Stimulated activated CD4-positive, alpha-beta T cell treated with anti-CD3 and anti-CD28 coated beads, Interleukin-15, amount 100 ng/mL, for 48 hours (primary cell): ENCODE data around the gene RBM39.
"Not testable (repeated sequence)": the region's sequence is repeated elsewhere in the genome, so short reads cannot be mapped to it uniquely, and the experiment has no call there.

ENCODE experiments used
- DNase-seq, 2 donors: peaks; one replicate each; pipeline ENCODE4 v3.0.0-alpha.2; 2020; ENCODE audit warnings: low read depth in 2 of 2

Gene RBM39

DNA sequence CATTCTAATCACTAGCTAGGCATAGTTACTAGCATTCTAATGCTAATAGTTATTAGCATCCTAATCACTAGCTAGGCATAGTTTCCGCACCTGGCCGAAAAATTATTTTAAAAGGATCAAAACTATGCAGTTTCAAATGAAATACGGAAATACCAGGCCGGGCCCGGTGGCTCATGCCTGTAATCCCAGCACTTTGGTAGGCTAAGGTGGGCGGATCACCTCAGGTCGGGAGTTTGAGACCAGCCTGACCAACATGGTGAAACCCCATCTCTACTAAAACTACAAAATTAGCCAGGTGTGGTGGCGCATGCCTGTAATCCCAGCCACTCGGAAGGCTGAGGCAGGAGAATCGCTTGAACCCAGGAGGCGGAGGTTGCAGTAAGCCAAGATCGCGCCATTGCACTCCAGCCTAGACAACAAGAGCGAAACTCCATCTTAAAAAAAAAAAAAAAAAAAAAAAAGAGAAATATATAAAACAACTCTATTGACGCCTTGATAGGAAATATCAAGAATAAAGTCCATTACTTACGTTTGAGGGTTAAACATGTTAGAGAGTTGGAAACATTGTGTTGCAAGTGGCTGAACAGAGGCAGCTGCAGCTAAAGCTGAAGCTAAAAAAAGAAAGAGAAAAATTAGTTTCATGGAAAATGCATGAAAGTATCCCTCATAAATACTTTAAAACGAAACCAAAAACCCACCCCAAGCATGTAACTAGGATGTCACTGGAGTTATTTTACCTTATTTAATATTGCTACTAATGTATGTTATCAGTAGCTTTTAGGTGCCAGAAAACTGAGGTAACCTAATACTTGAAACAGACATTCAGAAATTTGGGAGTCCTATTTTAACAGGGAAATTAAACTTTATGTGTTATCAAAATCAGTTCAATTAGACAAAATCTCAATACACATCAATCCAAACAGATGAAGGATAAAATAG is 35.2 kb downstream of the RBM39 start:
- not testable (repeated sequence) for DNase-seq

GRCh38 chr20:35705894-35706293 is 36.2 kb downstream of the RBM39 start:
- DNase-seq, result not testable (repeated sequence)

DNA sequence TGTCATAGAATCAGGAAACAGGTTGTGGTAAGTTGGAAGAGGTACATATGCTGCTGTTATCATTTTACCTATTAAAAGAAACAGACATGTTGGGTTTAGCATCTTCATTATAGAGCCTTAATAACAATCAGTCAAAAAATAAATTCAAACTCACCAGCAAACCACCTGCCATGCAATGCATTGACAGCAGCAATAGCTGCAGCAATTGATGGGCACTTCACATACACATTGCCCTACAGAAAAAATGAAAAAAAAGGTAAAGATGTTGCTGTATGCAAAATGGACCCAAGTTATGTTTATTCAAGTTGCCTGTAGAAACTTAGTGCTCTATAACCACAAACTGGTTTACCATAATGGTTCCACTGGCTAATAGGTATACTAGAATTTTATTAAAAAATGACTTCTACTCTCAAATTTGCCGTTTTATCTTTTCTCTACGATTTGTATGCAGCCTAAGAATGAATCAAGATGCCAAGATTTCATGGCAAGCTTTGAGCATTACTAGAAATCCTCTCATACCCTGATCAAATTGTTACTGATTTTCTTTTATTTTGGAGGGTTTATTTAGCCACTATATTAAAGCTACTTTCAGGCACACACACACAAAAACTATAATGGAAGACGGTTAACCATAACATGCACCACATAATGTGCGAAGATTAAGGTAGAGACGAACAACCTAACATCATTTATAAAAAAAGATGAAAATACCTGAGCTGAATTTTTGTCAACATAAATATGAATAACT is 37.4 kb downstream of the RBM39 start:
- DNase-seq, result no peak

GRCh38 chr20:35702824-35703695 is 39.0 kb downstream of the RBM39 start:
- DNase-seq, result no peak

GRCh38 chr20:35702051-35702823 is 39.8 kb downstream of the RBM39 start:
- no peak for DNase-seq

DNA sequence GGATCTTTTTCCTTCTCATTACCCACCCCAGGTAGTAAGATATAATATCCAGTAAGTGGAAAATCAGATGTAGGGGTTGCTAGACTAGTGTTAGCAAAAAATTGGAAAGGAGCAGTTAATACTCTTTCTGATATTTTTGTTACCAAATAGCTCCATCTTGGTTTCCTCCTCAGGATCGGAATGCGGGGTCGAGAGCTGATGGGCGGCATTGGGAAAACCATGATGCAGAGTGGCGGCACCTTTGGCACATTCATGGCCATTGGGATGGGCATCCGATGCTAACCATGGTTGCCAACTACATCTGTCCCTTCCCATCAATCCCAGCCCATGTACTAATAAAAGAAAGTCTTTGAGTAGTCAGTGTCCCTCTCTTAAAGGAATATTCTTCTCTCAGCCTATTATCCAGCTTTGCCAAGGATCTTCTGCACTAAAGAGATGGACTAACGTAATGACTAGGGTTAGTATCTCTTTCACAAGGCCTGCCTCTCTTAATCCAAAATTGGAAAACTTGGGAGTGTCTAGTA is 41.4 kb downstream of the RBM39 start:
- DNase-seq, result no peak

DNA sequence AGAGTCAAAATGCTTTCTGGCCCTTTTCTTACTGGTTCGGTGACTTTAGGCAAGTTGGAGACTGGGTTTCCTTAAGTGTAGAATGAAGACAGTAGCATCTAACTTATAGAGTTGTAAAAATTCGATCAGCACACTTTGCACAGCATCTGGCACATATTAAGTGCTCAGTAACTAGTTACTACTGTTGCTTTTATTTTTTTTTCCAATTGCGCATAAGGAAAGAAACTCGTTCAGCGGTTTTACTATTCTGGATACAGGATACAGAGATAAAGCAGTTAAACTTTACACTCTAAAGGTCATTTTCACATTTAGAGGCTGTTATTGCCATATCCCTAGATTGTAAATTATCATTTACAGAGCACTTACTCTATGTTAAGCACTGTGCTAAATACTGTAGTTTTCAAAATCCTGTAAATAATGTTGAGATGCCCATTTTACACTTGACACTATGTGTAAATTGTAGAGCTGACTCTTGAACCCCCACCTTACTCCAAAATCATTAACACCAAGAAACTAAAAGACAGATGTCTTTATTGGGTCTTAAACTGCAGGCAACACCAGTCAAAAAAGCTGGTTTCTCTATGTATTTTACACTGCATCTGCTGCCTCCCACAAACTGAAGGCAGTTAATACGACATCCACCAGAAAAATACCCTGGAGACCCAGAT is 42.0 kb downstream of the RBM39 start:
- no peak for DNase-seq

DNA sequence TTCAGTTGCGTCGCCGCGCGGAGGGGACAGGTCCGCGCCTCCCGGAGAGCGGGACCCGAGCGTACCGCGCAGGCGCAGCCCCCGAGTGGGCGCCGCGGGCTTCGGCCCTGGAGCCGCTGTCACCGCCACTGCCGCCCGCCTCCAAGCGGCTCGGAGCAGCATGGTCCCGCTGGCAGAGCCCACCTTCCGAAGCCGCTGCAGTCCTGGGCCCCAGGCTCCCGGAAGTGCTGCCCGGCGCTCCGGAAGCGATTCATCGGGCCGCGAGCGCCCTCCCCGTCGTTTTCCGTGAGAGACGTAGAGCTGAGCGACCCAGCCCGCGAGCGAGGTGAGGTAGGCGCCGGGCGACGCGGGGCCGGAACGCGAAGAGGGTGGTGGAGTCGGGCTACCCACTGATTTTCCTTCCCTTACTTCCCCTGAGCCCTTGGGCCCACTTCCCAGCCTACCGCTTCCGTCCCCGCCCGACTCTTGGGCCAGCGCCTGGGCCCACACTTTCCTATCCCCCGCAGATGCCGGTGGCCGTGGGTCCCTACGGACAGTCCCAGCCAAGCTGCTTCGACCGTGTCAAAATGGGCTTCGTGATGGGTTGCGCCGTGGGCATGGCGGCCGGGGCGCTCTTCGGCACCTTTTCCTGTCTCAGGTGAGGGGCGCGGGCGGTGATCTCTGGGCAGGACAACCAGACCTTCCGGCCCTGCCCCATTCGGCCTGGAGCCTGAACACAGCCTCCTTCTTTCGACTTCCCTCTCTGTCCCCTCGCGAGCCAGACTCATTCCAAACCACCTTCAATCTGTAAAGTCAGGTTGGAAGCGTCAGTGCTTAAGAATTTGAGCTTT is 42.7 kb downstream of the RBM39 start, which contains the start of the genes NFS1 and ROMO1:
TSS of gene NFS1 (minus strand) at position 226 of the 830 bp plus-strand sequence. CDS start at position 162, 64 bp downstream.
TSS of gene ROMO1 (plus strand) at position 279 of the 830 bp plus-strand sequence. CDS start at position 507, 228 bp downstream.
- peak; percentile 77 to 83 for DNase-seq

GRCh38 chr20:35698298-35699126 is 43.5 kb downstream of the RBM39 start:
- no peak for DNase-seq

- no peak for DNase-seq
Observed at GRCh38 chr20:35697696-35698297, 44.3 kb downstream of the RBM39 start.

DNA sequence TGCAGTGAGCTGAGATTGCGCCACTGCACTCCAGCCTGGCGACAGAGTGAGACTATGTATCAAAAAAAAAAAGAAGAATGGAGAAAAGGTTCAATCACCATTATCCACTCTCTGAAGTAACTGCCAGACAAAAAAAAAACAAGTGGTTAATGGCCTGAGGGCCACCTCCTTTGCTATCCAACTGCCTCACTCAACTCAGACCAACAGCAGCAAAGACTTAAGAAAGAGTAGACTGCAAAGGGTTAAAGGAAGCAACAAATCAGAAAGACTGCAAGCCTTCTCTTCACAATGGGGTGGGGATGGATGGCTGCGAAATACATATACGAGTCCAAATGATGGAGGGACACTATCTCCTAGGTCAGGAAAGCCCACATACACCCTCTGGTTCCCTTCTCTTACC is 46.1 kb downstream of the RBM39 start:
- DNase-seq, result no peak

DNA sequence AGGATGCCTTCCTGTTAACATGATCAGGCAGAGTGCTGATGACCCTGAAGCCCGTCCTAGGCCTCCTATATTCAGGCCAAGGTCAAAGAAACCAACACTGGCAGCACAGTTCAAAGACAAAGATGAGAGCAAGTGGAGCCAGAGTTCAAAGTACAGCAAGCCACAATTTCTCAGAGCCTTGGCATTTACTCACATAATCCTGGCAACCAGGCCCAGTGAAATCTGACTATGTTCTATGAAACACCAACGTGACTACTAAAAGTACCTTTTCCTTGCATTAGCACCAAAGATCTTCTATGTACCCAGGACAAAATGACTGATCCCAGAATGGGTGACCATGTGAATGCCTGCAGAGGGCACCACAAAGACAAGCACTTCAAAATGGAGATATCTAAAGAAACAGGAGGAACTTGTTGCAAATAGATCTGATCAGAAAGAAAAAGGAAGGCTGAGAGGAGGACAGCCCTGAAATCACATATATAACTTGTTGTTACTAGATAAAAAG is 46.8 kb downstream of the RBM39 start:
- no peak for DNase-seq

- DNase-seq, result no peak
Observed at GRCh38 chr20:35690265-35690664, 51.8 kb downstream of the RBM39 start.

- not testable (repeated sequence) for DNase-seq
Observed at GRCh38 chr20:35686872-35687271, 55.2 kb downstream of the RBM39 start.

- not testable (repeated sequence) for DNase-seq
Observed at GRCh38 chr20:35685368-35685767, 56.7 kb downstream of the RBM39 start.

- no peak for DNase-seq
Observed at GRCh38 chr20:35681960-35682359, 60.1 kb downstream of the RBM39 start.

GRCh38 chr20:35680452-35681183 is 61.4 kb downstream of the RBM39 start:
- DNase-seq, result no peak
